GM21619 (cell line): Measurements from ENCODE around the gene BRPF3.
A peak's percentile ranks its signal among the peaks of the same experiment; 100 is the strongest.

ENCODE experiments used
- ATAC-seq: cut with Tn5 transposase; IDR thresholded peaks from one replicate; pipeline ENCODE4 v1.9.1; 2021; ENCODE audit not compliant: unreplicated experiment

Gene BRPF3

GRCh38 chr6:36196113-36196879 is at the start of gene BRPF3:
BRPF3 (plus strand) TSS chr6:36196744; CDS start chr6:36200323, 3,579 bp downstream.
- peak; percentile 46 for ATAC-seq

- no peak for ATAC-seq
Observed at GRCh38 chr6:36147294-36147693, 49.2 kb upstream of the BRPF3 start.

GRCh38 chr6:36149476-36149875 is 47.1 kb upstream of the BRPF3 start:
- ATAC-seq = no peak

DNA sequence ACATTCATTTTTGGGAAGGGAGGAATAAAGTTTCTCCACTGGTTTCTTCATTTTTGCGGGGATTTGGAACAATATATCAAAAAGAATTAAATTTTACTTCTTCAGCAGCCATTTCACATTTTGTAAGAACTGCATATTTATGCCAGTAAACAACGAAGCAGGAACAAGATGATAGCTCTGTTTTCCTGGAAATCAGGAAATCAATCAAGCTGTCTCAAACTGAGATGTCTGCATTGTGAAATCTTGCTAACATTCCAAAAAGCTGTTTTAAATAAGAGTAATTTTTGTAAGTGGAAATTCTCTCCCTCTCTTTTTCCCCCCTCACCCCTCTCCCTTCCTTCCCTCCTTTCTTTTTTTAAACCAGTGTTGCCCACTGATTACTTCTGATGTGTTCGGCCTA is 46.3 kb upstream of the BRPF3 start:
- no peak for ATAC-seq

DNA sequence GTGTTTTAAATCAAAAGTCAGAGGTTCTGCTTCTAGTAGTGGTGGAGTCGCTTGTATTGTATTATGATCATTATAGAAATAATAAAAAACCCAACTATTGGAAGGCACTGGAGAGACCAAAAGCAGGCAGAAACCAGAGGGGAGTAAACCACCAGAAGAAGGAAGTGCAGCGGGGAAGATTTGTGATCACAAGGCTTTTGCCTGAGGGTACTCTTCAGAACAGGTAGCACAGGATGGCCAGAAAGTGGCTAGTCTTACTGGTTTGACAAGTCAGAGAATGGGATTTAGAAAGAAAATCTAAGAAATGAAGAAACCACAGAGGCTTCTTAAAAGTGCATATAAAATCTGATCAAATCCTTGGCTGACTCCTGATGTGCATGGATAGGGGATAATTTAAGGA is 42.3 kb upstream of the BRPF3 start:
- ATAC-seq = no peak

GRCh38 chr6:36155662-36156061 is 40.9 kb upstream of the BRPF3 start:
- ATAC-seq = no peak

DNA sequence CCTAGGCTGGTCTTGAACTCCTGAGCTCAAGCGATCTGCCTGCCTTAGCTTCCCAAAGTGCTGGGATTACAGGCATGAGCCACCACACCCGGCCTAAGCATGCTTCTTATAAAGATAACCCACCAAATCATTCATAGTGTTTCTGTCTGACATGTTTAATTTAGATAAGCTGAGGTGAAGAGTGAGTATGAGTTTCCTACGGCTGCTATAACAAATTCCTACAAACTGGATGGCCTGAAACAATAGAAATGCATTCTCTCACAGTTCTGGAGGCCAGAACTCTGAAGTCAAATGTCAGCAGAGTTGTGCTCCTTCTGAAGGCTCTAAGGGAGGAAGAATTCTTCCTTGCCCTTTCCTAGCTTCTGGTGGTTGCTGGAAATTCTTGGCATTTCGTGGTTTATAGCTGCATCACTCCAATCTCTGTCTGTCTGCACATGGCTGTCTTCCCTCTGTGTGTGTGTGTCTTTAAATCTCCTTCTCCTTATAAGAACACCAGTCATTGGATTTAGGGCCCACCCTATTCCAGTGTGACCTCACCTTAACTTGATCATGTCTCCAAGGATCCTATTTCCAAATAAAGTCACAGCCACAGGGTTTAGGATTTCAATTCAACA is 36.3 kb upstream of the BRPF3 start:
- ATAC-seq = no peak

- no peak for ATAC-seq
Observed at GRCh38 chr6:36169023-36170007, 27.2 kb upstream of the BRPF3 start.

GRCh38 chr6:36170704-36171103 is 25.8 kb upstream of the BRPF3 start:
- ATAC-seq = no peak

- no peak for ATAC-seq
Observed at GRCh38 chr6:36171573-36171972, 25.0 kb upstream of the BRPF3 start.

DNA sequence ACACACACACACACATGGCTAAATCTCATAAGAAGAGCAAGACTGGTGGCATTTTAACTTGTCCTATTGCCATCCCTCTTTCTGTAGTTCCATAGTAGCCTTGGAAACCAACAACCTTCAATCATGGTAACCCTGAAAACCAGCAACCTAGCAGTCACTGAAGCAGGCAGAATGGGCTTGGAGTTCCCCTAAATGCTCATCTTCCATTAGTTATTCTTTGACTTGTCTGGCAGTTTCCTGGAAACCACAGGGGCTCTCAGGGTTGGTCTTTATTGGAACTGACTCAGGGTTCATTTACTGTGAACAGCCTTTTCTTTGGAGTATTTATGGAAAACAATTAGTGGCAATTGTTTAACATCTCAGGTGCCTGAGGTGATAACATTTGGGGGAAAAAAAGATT is 19.4 kb upstream of the BRPF3 start:
- no peak for ATAC-seq

DNA sequence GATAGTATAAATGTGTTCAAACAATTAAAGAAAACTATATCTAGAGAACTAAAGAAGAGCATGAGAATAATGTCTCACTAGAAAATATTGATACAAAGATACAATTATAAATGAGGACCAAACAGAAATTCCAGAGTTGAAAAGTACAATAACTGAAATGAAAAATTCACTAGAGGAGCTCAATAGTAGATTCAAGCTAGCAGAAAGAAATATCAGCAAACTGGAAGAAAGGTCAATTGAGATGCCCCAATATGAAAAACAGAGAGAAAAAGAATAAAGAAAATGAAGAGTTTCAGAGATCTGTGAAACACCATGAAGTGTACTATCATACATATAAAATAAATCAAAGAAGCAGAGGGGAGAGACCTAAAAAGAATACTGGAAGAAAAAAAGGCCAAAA is 18.0 kb upstream of the BRPF3 start:
- ATAC-seq = no peak

DNA sequence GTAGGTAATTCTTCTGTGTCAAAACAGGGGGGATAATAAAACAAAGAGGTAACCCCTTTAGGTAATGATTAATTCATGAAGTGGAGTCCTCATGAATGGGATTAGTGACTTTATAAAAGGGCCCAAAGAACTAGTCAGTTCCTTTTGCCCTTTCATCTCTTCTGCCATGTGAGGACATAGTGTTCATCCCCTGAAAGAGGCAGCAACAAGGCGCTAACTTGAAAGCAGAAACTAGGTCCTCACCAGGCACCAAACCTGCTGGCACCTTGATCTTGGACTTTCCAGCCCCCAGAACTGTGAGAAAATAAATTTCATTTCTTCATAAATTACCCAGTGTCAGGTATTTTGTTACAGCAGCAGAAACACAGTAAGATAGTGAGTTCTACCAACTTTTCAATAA is 16.4 kb upstream of the BRPF3 start:
- ATAC-seq = no peak

DNA sequence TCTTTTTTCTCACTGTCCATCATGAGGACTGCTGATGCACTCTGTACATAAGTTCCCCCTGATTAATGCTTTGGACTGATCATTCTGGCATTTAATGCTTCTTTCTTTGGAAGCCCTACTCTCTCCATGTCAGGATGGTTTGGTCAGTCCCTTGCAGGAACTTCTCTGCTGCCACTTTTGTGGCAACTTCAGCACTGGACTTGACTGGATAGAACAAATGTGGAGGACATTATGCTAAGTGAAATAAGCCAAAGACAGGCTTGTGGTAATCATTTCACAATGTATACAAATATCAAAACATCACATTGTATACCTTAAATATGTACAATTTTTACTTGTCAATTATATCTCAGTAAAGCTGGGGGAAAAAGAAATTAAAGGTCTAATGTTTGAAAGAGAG is 12.2 kb upstream of the BRPF3 start:
- no peak for ATAC-seq

- ATAC-seq = no peak
Observed at GRCh38 chr6:36186199-36186598, 10.3 kb upstream of the BRPF3 start.

GRCh38 chr6:36187446-36187845 is 9.1 kb upstream of the BRPF3 start:
- no peak for ATAC-seq

GRCh38 chr6:36195471-36196112 is 952 bp upstream of the BRPF3 start:
- ATAC-seq = no peak

DNA sequence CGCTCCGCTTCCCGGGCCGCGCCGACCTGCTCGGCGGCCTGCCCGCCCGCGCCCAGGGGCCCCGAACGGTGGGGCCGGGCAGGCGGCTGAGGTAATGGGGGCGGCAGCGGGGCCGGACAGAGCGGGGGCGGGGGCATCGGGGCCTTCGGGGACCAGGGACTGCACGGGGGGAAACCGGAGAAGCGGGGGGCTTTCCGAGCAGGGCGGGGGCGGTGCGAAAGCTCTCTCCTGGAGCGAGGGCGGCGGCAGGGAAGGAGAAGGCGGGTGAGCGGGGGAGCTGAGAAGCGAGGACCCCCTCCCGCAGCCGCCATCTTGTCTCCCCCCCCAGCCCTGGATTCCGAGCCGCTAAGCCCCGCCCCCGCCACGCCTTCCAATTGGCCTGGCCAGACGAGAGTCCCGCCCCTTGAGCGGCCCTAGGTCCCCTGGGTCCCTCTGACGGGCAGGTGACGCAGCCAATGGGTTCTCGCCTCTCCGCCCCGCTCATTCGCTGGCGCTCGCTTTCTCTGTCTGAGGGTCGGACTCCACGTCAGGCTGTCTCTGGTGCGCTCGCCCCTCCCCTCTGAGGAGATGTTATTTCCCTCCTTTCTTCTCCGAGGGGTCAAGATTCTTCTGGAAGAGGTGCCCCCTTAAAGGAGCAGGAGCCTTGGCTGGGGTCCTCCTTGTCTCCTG is 470 bp downstream of the BRPF3 start:
- peak; percentile 90 for ATAC-seq

- no peak for ATAC-seq
Observed at GRCh38 chr6:36197739-36198221, 1.2 kb downstream of the BRPF3 start.

DNA sequence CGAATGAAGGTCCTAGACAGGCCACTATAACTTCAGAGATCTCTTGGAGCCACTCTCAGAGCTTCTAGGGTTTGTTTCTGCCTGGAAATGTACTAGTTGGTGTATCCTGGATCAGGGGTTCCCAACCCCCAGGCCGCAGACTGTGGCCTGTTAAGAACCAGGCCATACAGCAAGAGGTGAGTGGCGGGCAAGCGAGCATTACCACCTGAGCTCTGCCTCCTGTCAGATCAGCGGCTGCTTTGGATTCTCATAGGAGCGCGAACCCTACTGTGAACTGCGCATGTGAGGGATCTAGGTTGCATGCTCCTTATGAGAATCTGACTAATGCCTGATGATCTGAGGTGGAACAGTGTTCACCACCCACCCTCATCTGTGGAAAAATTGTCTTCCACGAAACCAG is 2.4 kb downstream of the BRPF3 start:
- no peak for ATAC-seq
